ENCODE data around the gene C6orf47. TPM values are rescaled to one million over a fixed set of nuclear protein-coding genes. Genes with fewer than 3 reads are reported as not detected.

C6orf47 gene
- total RNA-seq, 1 experiment from 2014 or later, result 21.5 TPM

DNA sequence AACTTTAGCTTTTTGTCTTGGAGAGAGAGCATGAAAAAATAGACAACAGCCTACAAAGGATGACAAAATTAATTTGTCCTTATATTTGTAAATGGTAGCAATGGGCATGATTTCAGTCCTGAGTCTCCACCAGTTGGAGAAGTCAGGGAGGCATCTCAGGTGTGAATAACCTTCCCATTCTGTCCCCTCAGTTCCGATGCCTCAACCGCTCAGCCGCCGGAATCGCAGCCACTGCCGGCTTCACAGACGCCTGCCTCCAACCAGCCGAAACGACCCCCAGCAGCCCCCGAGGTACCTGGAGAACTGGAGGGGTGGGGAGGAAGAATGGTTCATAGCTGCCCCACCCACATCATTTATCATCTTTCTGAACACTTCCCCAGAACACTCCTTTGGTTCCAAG lies 36.5 kb downstream of the C6orf47 start:
- DNase-seq (ENCODE audit: low read depth), result no peak
- in situ Hi-C loops (cut with HindIII; ENCODE audit: low pct_unique_long_range_greater_than_20kb, low sequenced_read_pairs), result no loop called here

DNA sequence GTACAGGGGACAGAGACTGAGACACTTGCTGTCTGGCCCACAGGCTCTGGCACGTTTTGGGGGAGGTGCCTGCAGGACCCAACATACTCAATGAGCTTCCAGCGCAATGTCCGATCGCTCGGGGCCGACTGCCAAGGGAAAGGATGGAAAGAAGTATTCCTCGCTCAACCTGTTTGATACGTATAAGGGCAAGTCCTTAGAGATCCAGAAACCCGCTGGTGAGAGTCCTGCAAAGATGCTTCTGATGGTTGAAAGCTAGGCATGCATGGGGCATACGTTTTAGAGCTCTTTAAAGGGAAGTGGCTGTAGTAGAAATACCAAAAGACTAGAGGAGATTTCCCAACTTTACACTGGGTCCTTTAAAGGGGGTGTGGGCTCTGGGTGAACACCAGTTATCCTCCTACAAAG lies 37.9 kb downstream of the C6orf47 start:
- no peak for DNase-seq (ENCODE audit: low read depth)
- in situ Hi-C loops (cut with HindIII; ENCODE audit: low pct_unique_long_range_greater_than_20kb, low sequenced_read_pairs), result no loop called here

DNA sequence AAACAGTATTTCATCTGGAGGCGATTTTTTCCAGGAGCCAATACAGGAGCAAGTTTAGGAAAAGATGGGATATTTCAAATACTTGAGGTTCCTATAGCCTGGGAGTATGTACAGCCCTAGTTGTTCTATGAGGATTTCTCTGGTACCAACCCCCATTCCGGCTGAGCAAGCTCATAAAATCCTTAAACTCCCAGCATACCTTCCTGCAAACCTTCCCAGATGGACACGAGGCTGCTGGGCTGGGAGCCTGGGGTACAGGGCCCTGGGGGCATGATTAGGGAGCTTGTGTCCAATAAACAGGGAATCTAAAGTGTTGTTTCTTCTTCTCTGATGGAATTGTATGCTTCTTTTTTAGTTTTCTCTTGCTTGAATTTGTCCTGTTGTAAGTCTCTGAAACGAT lies 38.6 kb downstream of the C6orf47 start:
- no peak for DNase-seq (ENCODE audit: low read depth)
- in situ Hi-C loops (cut with HindIII; ENCODE audit: low pct_unique_long_range_greater_than_20kb, low sequenced_read_pairs), result no loop called here

DNA sequence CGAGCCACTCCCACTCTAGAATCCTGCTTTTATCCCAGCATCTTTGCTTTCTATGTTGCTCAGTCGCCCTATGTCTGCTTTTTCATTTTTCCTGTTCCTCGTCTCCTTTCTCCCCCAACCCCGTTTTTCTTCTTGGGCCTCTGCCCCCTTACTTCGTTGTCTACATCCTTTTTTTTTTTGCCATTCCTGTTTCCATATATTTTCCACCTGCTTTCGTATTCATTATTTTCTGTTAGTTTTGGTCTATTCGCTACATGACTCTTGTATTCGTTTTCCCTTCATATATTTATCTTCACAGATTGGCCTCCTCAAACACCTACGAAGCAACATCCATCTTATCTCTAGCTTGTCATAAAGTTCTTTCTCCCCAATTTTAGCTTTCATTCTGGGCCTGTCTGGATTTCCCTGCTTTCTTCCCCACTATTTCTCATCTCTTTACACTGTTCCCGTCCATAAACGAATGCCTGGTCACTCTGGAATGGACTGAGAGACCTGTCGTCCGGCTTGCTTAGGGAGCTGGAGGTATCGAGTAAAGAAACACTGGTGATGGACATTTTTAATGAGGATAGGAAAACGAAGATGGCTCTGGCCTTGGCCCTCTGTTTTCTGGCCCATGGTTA lies 39.1 kb downstream of the C6orf47 start:
- no peak for DNase-seq (ENCODE audit: low read depth)
- in situ Hi-C loops (cut with HindIII; ENCODE audit: low pct_unique_long_range_greater_than_20kb, low sequenced_read_pairs), result no loop called here

DNA sequence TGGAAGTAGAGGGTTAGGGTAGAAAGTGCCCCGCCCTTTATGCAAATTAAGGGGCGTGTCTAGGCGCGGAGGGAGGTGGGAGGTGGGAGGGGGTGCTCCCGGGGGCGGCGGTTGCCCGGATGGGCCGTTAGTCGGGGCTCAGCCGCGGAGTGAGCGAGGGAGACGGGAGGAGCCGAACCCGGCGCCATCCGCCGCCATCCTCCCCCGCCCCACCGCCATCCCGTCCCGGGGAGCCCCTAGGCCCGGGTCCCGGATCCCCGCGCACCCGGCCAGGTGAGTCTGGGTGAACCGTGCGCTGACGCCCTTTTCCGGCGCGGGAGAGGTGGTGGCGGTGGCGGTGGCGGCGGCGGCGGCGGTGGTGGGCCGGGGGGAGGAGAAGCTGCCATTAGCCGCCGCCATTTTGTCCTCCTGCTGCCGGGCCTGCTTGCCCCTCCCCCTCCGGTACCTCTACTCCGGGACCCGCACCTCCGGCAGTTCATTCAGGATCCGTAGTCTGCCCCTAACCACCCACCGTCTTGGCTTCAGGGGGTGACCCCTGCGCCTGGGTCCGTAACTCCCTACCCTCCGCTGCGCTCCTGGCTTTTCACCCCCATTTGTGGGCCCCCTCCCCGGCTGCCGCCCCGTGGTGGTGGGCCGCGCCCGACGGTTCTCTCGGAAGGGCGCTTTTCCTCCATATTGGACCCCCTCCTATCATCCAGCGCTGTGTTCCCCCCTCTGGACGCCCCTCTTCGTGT lies 39.8 kb downstream of the C6orf47 start, which contains the start of gene PRRC2A:
Gene PRRC2A (plus strand): TSS at position 130 of the 734 bp plus-strand sequence. CDS start 2,075 bp downstream, outside the sequence.
- no peak for DNase-seq (ENCODE audit: low read depth)
- in situ Hi-C loops (cut with HindIII; ENCODE audit: low pct_unique_long_range_greater_than_20kb, low sequenced_read_pairs), result no loop called here

DNA sequence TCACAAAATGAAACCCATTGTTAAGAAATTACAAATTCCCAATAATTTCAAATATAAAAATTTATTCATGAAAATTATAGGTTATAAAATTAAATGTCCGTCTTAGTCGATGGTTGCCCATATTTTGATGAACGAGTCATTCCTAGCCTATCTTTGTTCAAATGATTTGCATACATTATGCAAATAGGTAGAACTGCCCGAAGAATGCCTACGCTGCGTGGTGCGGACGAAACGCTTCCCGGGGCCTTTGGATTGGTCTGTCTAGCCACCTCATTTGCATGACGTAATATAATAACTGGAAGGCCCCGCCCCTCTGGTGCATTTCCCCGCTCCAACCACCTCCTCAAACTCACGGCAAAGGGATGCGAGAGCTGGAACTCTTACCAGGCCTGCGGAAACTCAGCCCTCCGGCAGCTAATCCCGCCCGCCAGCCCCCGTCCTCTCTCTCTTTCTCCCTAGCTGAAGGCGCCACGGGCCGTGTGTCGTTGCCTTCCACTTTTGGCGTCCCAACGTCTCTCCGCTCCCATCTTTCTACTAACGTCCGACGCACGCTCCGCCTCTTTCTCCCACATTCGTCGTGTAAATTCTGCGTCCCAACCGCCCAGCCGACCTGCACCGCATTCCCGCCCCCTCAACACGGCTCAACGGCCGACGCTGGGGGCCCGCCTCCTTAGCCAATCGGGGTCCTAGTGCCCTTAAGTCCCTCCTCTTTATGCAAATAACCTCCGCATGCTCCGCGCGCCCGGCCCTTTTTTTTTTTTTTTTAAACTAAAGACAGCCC lies 40.6 kb downstream of the C6orf47 start:
- DNase-seq (ENCODE audit: low read depth), result peak; percentile 100
- in situ Hi-C loops (cut with HindIII; ENCODE audit: low pct_unique_long_range_greater_than_20kb, low sequenced_read_pairs), result no loop called here

DNA sequence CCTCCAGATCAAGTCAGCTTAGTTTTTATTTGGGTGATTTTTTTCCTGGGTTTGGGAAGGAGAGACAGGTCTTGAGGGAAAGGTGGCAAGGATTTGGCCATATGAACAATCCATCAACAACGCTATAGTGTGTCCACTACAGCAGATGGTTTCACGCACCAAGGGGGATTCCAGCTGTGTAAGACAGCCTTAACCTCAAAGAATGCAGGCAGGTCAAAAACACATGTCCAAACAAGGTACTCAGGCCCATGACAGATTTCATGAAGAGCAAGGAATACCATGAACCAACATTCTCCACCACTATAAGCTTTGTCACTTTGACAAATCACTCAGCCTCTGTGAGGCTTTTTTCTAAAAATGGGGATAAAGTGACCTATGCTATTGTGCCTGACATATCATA lies 43.6 kb downstream of the C6orf47 start:
- no peak for DNase-seq (ENCODE audit: low read depth)
- in situ Hi-C loops (cut with HindIII; ENCODE audit: low pct_unique_long_range_greater_than_20kb, low sequenced_read_pairs), result no loop called here

DNA sequence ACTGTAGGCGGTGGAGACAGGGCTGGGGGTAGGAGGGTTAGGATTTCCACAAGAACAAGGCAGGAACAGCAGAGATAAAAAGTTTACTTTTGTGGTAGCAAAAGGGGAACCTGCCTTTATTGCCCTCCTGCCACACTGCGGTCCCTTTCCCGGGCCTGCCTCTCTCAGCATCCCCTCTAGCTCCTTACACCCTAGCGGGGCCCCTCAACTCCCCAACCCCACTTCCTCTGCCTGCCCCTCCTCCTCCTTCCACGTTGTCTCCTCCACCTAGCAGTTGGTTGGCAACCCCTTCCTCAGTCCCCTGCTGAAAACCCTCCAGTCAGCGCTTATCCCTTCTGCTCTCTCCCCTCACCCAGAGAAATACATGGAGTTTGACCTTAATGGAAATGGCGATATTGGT lies 44.8 kb downstream of the C6orf47 start:
- no peak for DNase-seq (ENCODE audit: low read depth)
- in situ Hi-C loops (cut with HindIII; ENCODE audit: low pct_unique_long_range_greater_than_20kb, low sequenced_read_pairs), result no loop called here

DNA sequence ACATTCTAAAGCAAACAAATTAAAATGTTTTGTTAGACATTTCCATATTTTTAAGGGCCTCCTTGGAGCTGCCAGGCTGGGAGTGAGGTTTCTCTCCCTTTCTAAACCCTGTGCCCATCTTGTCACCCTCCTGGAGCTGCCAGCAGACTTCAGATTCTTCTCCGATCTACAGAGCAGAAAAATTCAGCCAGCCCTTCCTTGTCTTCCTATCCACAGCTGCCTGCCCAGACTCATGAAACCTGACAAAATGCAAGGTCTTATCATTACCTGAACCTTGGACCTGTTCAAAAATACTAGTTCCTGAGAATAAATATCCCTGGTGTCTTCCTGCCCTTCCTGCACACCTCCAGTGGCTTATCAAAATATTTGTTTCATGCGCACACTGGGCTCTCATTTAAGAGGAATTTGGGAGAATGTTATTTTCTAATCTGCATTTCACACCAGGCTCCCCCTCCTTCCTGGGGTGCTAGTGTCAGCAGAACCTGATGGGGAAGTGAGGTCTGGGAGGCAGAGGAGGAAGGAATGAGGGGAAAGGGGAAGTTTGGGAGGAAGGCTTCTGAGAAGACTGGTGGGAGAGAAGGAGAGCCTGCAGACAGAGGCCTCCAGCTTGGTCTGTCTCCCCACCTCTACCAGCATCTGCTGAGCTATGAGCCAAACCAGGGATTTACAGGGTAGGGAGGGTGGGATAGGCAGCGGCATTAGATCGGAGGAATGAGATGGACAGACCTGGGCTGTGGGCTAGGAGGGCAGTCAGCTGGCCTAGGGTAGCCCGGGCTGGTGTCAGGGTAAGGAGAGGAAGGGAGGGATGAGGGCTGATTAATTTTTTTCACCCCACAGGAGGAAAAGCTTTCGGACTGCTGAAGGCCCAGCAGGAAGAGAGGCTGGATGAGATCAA lies 45.6 kb downstream of the C6orf47 start, which contains the start of gene AIF1:
Gene AIF1 (plus strand): TSS at position 551 of the 895 bp plus-strand sequence. CDS start 96 bp downstream, at position 647.
- in situ Hi-C loops (cut with HindIII; ENCODE audit: low pct_unique_long_range_greater_than_20kb, low sequenced_read_pairs), result no loop called here
- DNase-seq (ENCODE audit: low read depth), result no peak

DNA sequence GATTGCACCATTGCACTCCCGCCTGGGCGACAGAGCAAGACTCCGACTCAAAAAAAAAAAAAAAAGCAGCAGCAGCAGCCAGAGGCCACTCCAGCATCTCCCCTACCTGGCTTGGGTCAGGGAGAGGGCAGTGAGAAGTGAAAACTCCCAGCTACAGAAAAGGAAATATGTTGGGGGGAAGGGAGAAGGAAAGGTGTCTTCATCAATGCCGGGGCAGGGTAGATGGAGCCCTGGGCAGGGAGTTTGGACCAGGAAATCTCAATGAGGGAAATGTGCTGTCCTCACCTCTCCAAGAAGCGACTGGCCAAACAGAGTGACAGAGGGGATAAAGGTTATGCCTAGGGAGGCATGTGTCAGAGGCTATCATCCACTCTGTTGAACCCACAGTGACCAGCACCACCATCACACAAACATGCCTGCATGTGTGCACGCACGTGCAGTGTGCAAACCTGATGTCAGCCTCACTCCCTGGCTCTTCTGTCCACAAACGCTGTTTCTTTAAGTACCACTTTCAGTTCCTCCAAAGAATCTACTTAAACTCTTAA lies 46.4 kb downstream of the C6orf47 start:
- DNase-seq (ENCODE audit: low read depth), result no peak
- in situ Hi-C loops (cut with HindIII; ENCODE audit: low pct_unique_long_range_greater_than_20kb, low sequenced_read_pairs), result no loop called here

DNA sequence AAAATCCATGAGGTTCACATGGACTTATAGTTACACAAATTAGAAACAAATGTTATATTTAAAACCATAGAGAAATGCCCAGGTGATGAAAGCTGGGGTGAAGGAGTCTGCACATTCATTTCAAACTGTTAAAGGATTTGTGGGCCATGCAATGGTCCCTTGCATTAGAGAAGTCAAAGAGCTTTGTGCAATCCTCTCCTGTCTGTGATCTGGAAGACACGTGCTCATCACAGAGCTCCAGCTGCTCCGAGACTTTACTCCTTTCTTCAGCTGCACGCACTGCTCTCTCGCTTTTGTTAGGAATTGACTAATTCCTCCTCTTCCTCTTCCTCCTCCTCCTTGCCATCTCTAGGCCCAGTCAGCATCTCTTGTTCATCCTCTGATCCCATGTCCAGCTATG lies 49.6 kb downstream of the C6orf47 start:
- DNase-seq (ENCODE audit: low read depth), result no peak
- in situ Hi-C loops (cut with HindIII; ENCODE audit: low pct_unique_long_range_greater_than_20kb, low sequenced_read_pairs), result no loop called here

DNA sequence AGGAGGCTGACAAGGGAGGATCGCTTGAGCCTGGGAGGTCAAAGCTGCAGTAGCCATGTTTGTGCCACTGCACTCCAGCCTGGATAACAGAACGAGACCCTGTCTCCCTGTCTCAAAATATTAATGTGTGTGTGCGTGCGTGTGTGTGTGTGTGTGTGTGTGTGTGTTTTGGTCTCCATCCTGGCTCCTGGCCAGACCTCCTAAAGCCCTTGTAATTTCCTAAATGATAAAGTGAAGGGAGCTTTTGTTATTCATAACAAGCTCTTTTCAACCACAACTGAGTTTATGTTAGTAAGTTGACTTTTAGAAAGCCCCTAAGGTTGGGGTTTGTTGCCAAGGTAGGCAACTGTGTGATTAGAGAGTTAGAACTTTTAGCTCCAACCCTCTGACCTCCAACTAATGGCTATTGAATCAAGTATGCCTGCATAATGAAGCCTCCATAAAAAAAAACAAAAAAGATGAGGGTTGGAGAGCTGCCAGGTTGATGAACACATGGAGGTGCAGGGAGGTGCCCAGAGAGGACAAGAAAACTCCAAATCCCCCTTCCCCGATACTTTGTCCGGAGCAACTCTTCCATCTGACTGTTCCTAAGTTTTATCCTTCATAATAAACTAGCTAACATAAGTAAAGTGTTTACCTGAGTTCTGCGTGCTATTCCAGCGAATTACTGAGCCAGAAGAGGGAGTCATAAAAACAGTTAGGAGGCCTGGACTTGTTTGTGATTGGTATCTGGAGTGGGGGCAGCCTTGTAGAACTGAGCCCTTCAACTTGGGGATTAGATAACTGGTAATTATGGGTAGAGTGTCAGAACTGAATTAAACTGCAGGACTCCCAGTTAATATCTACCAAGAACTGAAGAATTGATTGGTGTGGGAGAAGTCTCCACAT lies 50.8 kb downstream of the C6orf47 start:
- in situ Hi-C loops (cut with HindIII; ENCODE audit: low pct_unique_long_range_greater_than_20kb, low sequenced_read_pairs), result no loop called here
- DNase-seq (ENCODE audit: low read depth), result no peak

Other genes with a start within 250 kb of the C6orf47 start
- gene MICB, start 162.6 kb downstream of the C6orf47 start, total RNA-seq (2014; rRNA removed; shearing (Covaris generic); ENCODE audit: low replicate concordance), result 11.5 and 18.2 TPM in 2 replicates
- gene MCCD1, start 131.8 kb downstream of the C6orf47 start, total RNA-seq (2014; rRNA removed; shearing (Covaris generic); ENCODE audit: low replicate concordance), result not detected in 2 replicates
- 623 and 688 TPM in 2 replicates for gene DDX39B, start 118.8 kb downstream of the C6orf47 start, total RNA-seq (2014; rRNA removed; shearing (Covaris generic); ENCODE audit: low replicate concordance)
- gene ATP6V1G2, start 114.2 kb downstream of the C6orf47 start, total RNA-seq (2014; rRNA removed; shearing (Covaris generic); ENCODE audit: low replicate concordance), result 0.14 and 0.64 TPM in 2 replicates
- 52.6 and 56.1 TPM in 2 replicates for gene NFKBIL1, start 113.2 kb downstream of the C6orf47 start, total RNA-seq (2014; rRNA removed; shearing (Covaris generic); ENCODE audit: low replicate concordance)
- gene LTA, start 88.5 kb downstream of the C6orf47 start, total RNA-seq (2014; rRNA removed; shearing (Covaris generic); ENCODE audit: low replicate concordance), result not detected in 2 replicates
- 0.91 and 4.3 TPM in 2 replicates for gene TNF, start 85.2 kb downstream of the C6orf47 start, total RNA-seq (2014; rRNA removed; shearing (Covaris generic); ENCODE audit: low replicate concordance)
- gene LTB, start 78.4 kb downstream of the C6orf47 start, total RNA-seq (2014; rRNA removed; shearing (Covaris generic); ENCODE audit: low replicate concordance), result not detected in 2 replicates
- gene LST1, start 74.5 kb downstream of the C6orf47 start, total RNA-seq (2014; rRNA removed; shearing (Covaris generic); ENCODE audit: low replicate concordance), result not detected in 2 replicates
- gene NCR3, start 67.8 kb downstream of the C6orf47 start, total RNA-seq (2014; rRNA removed; shearing (Covaris generic); ENCODE audit: low replicate concordance), result not detected in 2 replicates
- gene AIF1, start 45.5 kb downstream of the C6orf47 start, total RNA-seq (2014; rRNA removed; shearing (Covaris generic); ENCODE audit: low replicate concordance), result not detected in 2 replicates
- gene PRRC2A, start 40.1 kb downstream of the C6orf47 start, total RNA-seq (2014; rRNA removed; shearing (Covaris generic); ENCODE audit: low replicate concordance), result 31.0 and 36.2 TPM in 2 replicates
- gene BAG6, start 8.1 kb downstream of the C6orf47 start, total RNA-seq (2014; rRNA removed; shearing (Covaris generic); ENCODE audit: low replicate concordance), result 286 and 338 TPM in 2 replicates
- 9.2 TPM in 1 of 2 replicates, not detected in the other for gene APOM, start 4.9 kb downstream of the C6orf47 start, total RNA-seq (2014; rRNA removed; shearing (Covaris generic); ENCODE audit: low replicate concordance)
- 35.2 and 52.4 TPM in 2 replicates for gene GPANK1, start 4.2 kb upstream of the C6orf47 start, total RNA-seq (2014; rRNA removed; shearing (Covaris generic); ENCODE audit: low replicate concordance)
- gene CSNK2B, start 5.3 kb upstream of the C6orf47 start, total RNA-seq (2014; rRNA removed; shearing (Covaris generic); ENCODE audit: low replicate concordance), result 66.9 and 104 TPM in 2 replicates
- gene LY6G5B, start 9.2 kb upstream of the C6orf47 start, total RNA-seq (2014; rRNA removed; shearing (Covaris generic); ENCODE audit: low replicate concordance), result not detected in 2 replicates
- 0.30 TPM in 1 of 2 replicates, not detected in the other for gene LY6G5C, start 20.3 kb upstream of the C6orf47 start, total RNA-seq (2014; rRNA removed; shearing (Covaris generic); ENCODE audit: low replicate concordance)
- 46.9 and 75.6 TPM in 2 replicates for gene ABHD16A, start 42.5 kb upstream of the C6orf47 start, total RNA-seq (2014; rRNA removed; shearing (Covaris generic); ENCODE audit: low replicate concordance)
- gene LY6G6F, start 46.1 kb upstream of the C6orf47 start, total RNA-seq (2014; rRNA removed; shearing (Covaris generic); ENCODE audit: low replicate concordance), result not detected in 2 replicates
- gene LY6G6D, start 54.6 kb upstream of the C6orf47 start, total RNA-seq (2014; rRNA removed; shearing (Covaris generic); ENCODE audit: low replicate concordance), result not detected in 2 replicates
- gene LY6G6C, start 61.0 kb upstream of the C6orf47 start, total RNA-seq (2014; rRNA removed; shearing (Covaris generic); ENCODE audit: low replicate concordance), result not detected in 2 replicates
- not detected in 2 replicates for gene MPIG6B, start 62.6 kb upstream of the C6orf47 start, total RNA-seq (2014; rRNA removed; shearing (Covaris generic); ENCODE audit: low replicate concordance)
- 214 and 216 TPM in 2 replicates for gene DDAH2, start 68.5 kb upstream of the C6orf47 start, total RNA-seq (2014; rRNA removed; shearing (Covaris generic); ENCODE audit: low replicate concordance)
- gene CLIC1, start 75.8 kb upstream of the C6orf47 start, total RNA-seq (2014; rRNA removed; shearing (Covaris generic); ENCODE audit: low replicate concordance), result 1,335 and 1,598 TPM in 2 replicates
- 20.2 and 54.7 TPM in 2 replicates for gene MSH5, start 79.2 kb upstream of the C6orf47 start, total RNA-seq (2014; rRNA removed; shearing (Covaris generic); ENCODE audit: low replicate concordance)
- gene SAPCD1, start 101.9 kb upstream of the C6orf47 start, total RNA-seq (2014; rRNA removed; shearing (Covaris generic); ENCODE audit: low replicate concordance), result 6.2 TPM in 1 of 2 replicates, not detected in the other
- gene VWA7, start 116.5 kb upstream of the C6orf47 start, total RNA-seq (2014; rRNA removed; shearing (Covaris generic); ENCODE audit: low replicate concordance), result 5.5 and 6.1 TPM in 2 replicates
- gene VARS1, start 135.0 kb upstream of the C6orf47 start, total RNA-seq (2014; rRNA removed; shearing (Covaris generic); ENCODE audit: low replicate concordance), result 122 and 144 TPM in 2 replicates
- gene LSM2, start 146.2 kb upstream of the C6orf47 start, total RNA-seq (2014; rRNA removed; shearing (Covaris generic); ENCODE audit: low replicate concordance), result 75.6 and 85.5 TPM in 2 replicates
- gene HSPA1L, start 154.5 kb upstream of the C6orf47 start, total RNA-seq (2014; rRNA removed; shearing (Covaris generic); ENCODE audit: low replicate concordance), result 0.61 and 2.0 TPM in 2 replicates
- gene HSPA1A, start 154.8 kb upstream of the C6orf47 start, total RNA-seq (2014; rRNA removed; shearing (Covaris generic); ENCODE audit: low replicate concordance), result 316 and 350 TPM in 2 replicates
- gene HSPA1B, start 167.0 kb upstream of the C6orf47 start, total RNA-seq (2014; rRNA removed; shearing (Covaris generic); ENCODE audit: low replicate concordance), result 441 and 449 TPM in 2 replicates
- gene NEU1, start 202.0 kb upstream of the C6orf47 start, total RNA-seq (2014; rRNA removed; shearing (Covaris generic); ENCODE audit: low replicate concordance), result 73.1 and 105 TPM in 2 replicates
- gene SLC44A4, start 218.2 kb upstream of the C6orf47 start, total RNA-seq (2014; rRNA removed; shearing (Covaris generic); ENCODE audit: low replicate concordance), result 0.54 TPM in 1 of 2 replicates, not detected in the other
- 74.6 and 79.0 TPM in 2 replicates for gene EHMT2, start 236.9 kb upstream of the C6orf47 start, total RNA-seq (2014; rRNA removed; shearing (Covaris generic); ENCODE audit: low replicate concordance)
- 5.5 and 9.3 TPM in 2 replicates for gene ZBTB12, start 241.3 kb upstream of the C6orf47 start, total RNA-seq (2014; rRNA removed; shearing (Covaris generic); ENCODE audit: low replicate concordance)

All from Caki2 (cell line).